GM12801 (cell line): ENCODE results near the gene RARB.

ENCODE experiments used
- CTCF ChIP-seq: IDR thresholded peaks from one replicate; pipeline ENCODE4 v1.5.1; 2011; ENCODE audit warnings: control low read depth; ENCODE audit not compliant: insufficient read length; ENCODE audit errors: extremely low read depth

Gene RARB

GRCh38 chr3:25449857-25450256, 21.8 kb downstream of the RARB start:
- no peak for TF ChIP-seq CTCF

GRCh38 chr3:25452192-25452591, 24.1 kb downstream of the RARB start:
- TF ChIP-seq CTCF: no peak

- TF ChIP-seq CTCF: no peak
Measured at GRCh38 chr3:25452740-25453139, 24.7 kb downstream of the RARB start.

- no peak for TF ChIP-seq CTCF
Measured at GRCh38 chr3:25453619-25454004, 25.5 kb downstream of the RARB start.

GRCh38 chr3:25454005-25454927, 26.2 kb downstream of the RARB start:
- no peak for TF ChIP-seq CTCF

GRCh38 chr3:25455441-25456132, 27.5 kb downstream of the RARB start:
- TF ChIP-seq CTCF: no peak
